ENCODE measurements around the gene MANSC4. TPM values are rescaled to one million over a fixed set of nuclear protein-coding genes. Genes with fewer than 3 reads are reported as not detected.

MANSC4 gene
- total RNA-seq, 1 donor from 2014 or later, result not detected

DNA sequence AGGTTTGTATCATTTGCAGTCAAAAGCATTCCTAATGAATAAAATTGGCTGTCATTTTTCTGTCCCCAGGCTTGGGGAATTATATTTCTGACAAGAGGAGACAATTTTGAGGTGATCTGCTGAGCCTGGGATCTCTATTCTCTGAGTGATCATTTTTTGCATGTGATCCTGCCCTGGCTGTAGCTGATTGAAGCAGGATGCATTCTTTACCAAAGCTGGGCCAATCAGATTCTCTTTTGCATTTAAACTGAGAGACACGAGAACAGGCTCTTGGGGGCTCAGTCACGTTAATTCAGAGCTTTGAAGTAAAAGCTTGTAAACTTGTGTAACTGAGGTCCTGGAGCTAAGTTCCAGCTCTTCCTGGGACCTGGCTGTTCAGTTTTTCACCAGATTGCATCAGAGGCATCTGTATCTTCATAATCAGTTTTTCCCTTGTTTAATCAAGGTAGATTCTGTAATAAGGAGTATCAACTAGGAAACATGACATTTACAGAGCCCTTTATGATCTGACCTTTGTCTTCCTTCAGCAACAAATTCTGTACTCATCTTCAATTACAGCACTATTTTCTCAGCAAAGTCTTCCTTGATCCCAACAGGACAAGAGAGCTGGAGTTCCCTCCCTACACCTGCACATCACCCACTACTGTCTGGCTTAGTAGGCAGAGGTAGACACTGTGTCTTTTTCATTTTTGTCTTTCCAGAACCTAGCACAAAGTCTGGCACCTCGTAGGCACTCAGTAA lies 35.0 kb upstream of the MANSC4 start:
- H3K27me3 ChIP-seq, result no peaks in the 10 kb centered on the region
- no peak for ATAC-seq
- H3K4me3 ChIP-seq, result no peak overlapping the region
- no peak overlapping the region for H3K27ac ChIP-seq
- H3K4me1 ChIP-seq, result no peaks in the 10 kb centered on the region
- no peaks in the 10 kb centered on the region for H3K36me3 ChIP-seq
- TF ChIP-seq, protein P1, sequence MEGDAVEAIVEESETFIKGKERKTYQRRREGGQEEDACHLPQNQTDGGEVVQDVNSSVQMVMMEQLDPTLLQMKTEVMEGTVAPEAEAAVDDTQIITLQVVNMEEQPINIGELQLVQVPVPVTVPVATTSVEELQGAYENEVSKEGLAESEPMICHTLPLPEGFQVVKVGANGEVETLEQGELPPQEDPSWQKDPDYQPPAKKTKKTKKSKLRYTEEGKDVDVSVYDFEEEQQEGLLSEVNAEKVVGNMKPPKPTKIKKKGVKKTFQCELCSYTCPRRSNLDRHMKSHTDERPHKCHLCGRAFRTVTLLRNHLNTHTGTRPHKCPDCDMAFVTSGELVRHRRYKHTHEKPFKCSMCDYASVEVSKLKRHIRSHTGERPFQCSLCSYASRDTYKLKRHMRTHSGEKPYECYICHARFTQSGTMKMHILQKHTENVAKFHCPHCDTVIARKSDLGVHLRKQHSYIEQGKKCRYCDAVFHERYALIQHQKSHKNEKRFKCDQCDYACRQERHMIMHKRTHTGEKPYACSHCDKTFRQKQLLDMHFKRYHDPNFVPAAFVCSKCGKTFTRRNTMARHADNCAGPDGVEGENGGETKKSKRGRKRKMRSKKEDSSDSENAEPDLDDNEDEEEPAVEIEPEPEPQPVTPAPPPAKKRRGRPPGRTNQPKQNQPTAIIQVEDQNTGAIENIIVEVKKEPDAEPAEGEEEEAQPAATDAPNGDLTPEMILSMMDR (IDR thresholded peaks at IDR 0.05), result no peak
- DNase-seq, result no peak
- H3K9me3 ChIP-seq, result no peaks in the 10 kb centered on the region
- intact Hi-C loops (cut with DNase I), result no loop called here

DNA sequence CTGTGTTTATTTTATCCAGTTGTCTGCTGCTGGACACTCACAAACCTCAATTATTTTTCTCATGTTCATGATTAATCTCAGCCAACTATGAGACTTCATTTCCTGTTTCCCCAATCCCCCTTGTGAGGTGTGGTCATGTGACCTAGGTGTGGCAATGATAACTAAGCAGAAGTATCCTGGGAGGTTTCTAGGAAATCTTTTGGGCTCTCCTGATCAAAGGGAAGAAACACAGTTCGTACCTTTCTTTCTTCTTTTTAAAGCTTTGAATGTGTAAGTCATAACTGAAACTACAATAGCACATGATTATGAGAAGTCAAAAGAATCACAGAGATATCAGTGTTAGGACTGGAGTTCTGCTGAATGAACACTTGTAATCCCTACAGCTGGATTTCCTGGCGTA lies 34.4 kb upstream of the MANSC4 start:
- intact Hi-C loops (cut with DNase I), result no loop called here
- no peak overlapping the region for H3K4me3 ChIP-seq
- H3K27me3 ChIP-seq, result no peaks in the 10 kb centered on the region
- no peaks in the 10 kb centered on the region for H3K9me3 ChIP-seq
- TF ChIP-seq, protein P1 (IDR thresholded peaks at IDR 0.05), result no peak
- DNase-seq (no peak), ATAC-seq (no peak)
- H3K36me3 ChIP-seq, result no peaks in the 10 kb centered on the region
- H3K4me1 ChIP-seq, result no peaks in the 10 kb centered on the region
- H3K27ac ChIP-seq, result no peak overlapping the region

DNA sequence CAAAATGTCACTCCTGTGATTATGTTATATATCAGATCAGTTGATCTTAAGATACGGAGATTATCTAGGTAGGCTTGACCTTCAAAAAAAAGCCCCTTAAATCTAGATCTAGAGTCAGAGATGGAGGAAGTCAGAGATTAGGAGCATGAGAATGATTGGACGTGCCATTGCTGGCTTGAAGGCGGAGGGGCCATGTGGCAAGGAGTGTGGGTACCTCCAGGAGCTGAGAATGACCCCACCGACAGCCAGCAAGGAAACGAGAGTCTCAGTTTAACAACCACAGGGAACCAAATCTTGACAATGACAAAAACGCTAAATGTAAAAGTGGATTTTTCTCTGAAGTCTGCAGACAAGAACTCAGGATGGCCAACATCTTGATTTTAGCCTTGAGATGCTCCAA lies 32.5 kb upstream of the MANSC4 start:
- H3K4me1 ChIP-seq, result no peaks in the 10 kb centered on the region
- DNase-seq, result no peak
- H3K27me3 ChIP-seq, result no peaks in the 10 kb centered on the region
- H3K36me3 ChIP-seq, result no peaks in the 10 kb centered on the region
- no peaks in the 10 kb centered on the region for H3K9me3 ChIP-seq
- TF ChIP-seq, protein P1 (IDR thresholded peaks at IDR 0.05), result no peak
- no peak for ATAC-seq
- intact Hi-C loops (cut with DNase I), result no loop called here
- no peak overlapping the region for H3K27ac ChIP-seq
- H3K4me3 ChIP-seq, result no peak overlapping the region

DNA sequence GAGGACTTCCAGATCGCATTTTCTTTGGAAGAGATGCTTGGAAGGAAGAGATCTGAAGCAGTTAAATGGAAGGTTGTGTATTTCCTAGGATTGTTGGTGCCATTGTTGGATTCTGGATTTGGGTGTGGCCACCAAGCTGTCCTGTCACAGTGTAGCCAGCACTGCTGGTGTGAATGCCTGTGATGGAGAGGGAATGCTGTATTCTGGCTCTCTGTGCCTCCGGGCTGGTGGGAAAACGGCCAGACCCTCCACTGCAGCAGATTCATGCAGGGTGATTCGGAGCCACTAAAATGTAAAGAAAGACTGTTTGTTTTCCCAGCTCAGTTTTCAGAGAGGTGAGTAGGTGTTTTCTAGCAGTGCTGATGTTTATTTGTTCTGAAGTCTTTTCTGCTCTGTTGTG lies 30.7 kb upstream of the MANSC4 start:
- Histone ChIP-seq H3K36me3 (no peaks in the 10 kb centered on the region), H3K27ac (no peak overlapping the region), H3K27me3 (no peaks in the 10 kb centered on the region), H3K4me3 (no peak overlapping the region), H3K9me3 (no peaks in the 10 kb centered on the region), H3K4me1 (no peaks in the 10 kb centered on the region)
- intact Hi-C loops (cut with DNase I), result no loop called here
- TF ChIP-seq, protein P1 (IDR thresholded peaks at IDR 0.05), result no peak
- DNase-seq (no peak), ATAC-seq (no peak)

DNA sequence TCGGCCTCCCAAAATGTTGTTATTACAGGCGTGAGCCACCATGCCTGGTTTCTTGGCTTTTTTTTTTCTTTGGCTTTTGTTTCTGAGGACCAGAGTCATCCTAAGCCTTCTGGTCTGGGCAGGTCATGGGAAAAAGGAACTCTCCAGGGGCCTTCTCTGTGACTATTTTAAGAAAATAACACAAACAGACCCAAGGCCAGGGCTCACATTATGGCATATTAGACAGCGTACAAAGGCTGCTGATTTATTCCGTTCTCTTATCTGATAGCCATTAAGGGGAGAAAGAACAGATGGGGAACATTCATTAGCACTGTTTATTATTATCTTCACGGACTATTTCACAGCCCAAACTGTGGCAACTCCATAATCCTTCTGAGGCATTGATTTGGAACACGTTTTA lies 28.8 kb upstream of the MANSC4 start:
- intact Hi-C loops (cut with DNase I), result no loop called here
- H3K27ac ChIP-seq, result no peak overlapping the region
- DNase-seq (no peak), ATAC-seq (no peak)
- TF ChIP-seq, protein P1 (IDR thresholded peaks at IDR 0.05), result no peak
- H3K4me3 ChIP-seq, result no peak overlapping the region
- H3K4me1 ChIP-seq, result no peaks in the 10 kb centered on the region
- H3K36me3 ChIP-seq, result no peaks in the 10 kb centered on the region
- no peaks in the 10 kb centered on the region for H3K27me3 ChIP-seq
- no peaks in the 10 kb centered on the region for H3K9me3 ChIP-seq

Data from upper lobe of right lung (tissue), 1 donor.